HG03159 (cell line): Measurements from ENCODE around the gene TMEM165.

Experiments
- ATAC-seq: cut with Tn5 transposase; IDR thresholded peaks from one replicate; pipeline ENCODE4 v1.9.1; 2021; ENCODE audit warnings: mild to moderate bottlenecking, moderate library complexity; ENCODE audit not compliant: unreplicated experiment

The TMEM165 gene

GRCh38 chr4:55447831-55448230 lies 52.1 kb downstream of the TMEM165 start:
- no peak for ATAC-seq

DNA sequence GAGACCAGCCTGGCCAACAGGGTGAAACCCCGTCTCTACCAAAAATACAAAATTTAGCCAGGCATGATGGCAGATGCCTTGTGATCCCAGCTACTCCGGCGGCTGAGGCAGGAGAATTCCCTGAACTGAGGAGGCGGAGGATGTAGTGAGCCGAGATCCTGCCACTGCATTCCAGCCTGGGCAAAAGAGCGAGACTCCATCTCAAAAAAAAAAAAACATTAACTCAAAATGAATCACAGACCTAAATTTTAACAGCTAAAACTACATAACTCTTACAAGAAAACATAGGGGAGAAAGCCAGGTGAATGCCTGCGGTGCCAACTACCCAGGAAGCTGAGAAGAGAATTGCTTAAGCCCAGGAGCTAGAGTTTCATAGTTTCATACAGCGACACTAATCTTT lies 54.8 kb downstream of the TMEM165 start:
- ATAC-seq = no peak

GRCh38 chr4:55458164-55458563 lies 62.4 kb downstream of the TMEM165 start:
- ATAC-seq = no peak

- ATAC-seq = no peak
Observed at GRCh38 chr4:55458611-55459010, 62.9 kb downstream of the TMEM165 start.

DNA sequence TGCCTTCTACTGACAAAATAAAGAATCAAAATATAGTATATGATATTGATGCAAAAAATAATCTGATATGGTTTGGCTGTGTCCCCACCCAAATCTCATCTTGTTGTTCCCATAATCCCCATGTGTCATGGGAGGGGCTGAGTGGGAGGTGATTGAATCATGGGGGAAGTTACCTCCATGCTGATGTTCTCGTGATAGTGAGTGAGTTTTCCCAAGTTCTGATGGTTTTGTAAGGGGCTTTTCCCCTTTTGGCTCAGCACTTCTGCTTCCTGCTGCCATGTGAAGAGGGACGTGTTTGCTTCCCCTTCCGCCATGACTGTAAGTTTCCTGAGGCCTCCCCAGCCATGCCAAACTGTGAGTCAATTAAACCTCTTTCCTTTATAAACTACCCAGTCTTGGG lies 70.2 kb downstream of the TMEM165 start:
- ATAC-seq = no peak

GRCh38 chr4:55468724-55469123 lies 73.0 kb downstream of the TMEM165 start:
- ATAC-seq = no peak

- ATAC-seq = no peak
Observed at GRCh38 chr4:55469979-55470378, 74.2 kb downstream of the TMEM165 start.
